GM12874 (cell line): Measurements from ENCODE around the gene ZFYVE28.

ENCODE experiments used
- TF ChIP-seq, protein P1 (sequence below): IDR thresholded peaks from 2 replicates; pipeline ENCODE4 v1.5.1; 2011; ENCODE audit warnings: low read depth, mild to moderate bottlenecking, control low read depth, low read length, moderate library complexity; ENCODE audit not compliant: insufficient read depth

ZFYVE28 gene

GRCh38 chr4:2222838-2223237, 195.6 kb downstream of the ZFYVE28 start:
- TF ChIP-seq, protein P1, sequence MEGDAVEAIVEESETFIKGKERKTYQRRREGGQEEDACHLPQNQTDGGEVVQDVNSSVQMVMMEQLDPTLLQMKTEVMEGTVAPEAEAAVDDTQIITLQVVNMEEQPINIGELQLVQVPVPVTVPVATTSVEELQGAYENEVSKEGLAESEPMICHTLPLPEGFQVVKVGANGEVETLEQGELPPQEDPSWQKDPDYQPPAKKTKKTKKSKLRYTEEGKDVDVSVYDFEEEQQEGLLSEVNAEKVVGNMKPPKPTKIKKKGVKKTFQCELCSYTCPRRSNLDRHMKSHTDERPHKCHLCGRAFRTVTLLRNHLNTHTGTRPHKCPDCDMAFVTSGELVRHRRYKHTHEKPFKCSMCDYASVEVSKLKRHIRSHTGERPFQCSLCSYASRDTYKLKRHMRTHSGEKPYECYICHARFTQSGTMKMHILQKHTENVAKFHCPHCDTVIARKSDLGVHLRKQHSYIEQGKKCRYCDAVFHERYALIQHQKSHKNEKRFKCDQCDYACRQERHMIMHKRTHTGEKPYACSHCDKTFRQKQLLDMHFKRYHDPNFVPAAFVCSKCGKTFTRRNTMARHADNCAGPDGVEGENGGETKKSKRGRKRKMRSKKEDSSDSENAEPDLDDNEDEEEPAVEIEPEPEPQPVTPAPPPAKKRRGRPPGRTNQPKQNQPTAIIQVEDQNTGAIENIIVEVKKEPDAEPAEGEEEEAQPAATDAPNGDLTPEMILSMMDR: no peak

- TF ChIP-seq, protein P1: peak; percentile 92
Observed at GRCh38 chr4:2220016-2220630, 198.3 kb downstream of the ZFYVE28 start.
